Breast epithelium (tissue), 4 donors: ENCODE measurements around the gene FAM174C. TPM values are rescaled to one million over a fixed set of nuclear protein-coding genes. Genes with fewer than 3 reads are reported as not detected.
A peak's percentile ranks its signal among the peaks of the same experiment; 100 is the strongest.

Source experiments
- DNase-seq, 2 donors: peaks; one replicate each; pipeline ENCODE4 v3.0.0-alpha.2; 2019; ENCODE audit warnings: low spot score in 2 of 2
- H3K27ac ChIP-seq, 2 donors: fragments of 200-600 bp; sonication (generic) in 1 of 2; one replicate each; pipeline ENCODE4 v1.5.1; 2016 to 2019; ENCODE audit warnings: mild to moderate bottlenecking in 1 of 2
- H3K27me3 ChIP-seq, 2 donors: fragments of 200-600 bp; sonication (generic) in 1 of 2; one replicate each; pipeline versions ENCODE4 v1.5.1 to v1.6.0; 2017 to 2019; ENCODE audit warnings: control low read depth in 1 of 2, mild to moderate bottlenecking in 1 of 2
- H3K36me3 ChIP-seq: fragments of 200-600 bp; one replicate; pipeline ENCODE4 v1.5.1; 2019
- H3K4me1 ChIP-seq, 2 donors: fragments of 200-600 bp; sonication (generic); one replicate each; pipeline ENCODE4 v1.5.1; 2016 to 2019; ENCODE audit warnings: control low read depth in 1 of 2
- H3K4me3 ChIP-seq, 3 donors: fragments of 200-600 bp; sonication (generic); 1 replicate in 2 of 3; 2 replicates in 1 of 3; pipeline ENCODE4 v1.5.1; 2016 to 2019; ENCODE audit warnings: mild to moderate bottlenecking in 3 of 3, moderate library complexity in 2 of 3
- H3K9me3 ChIP-seq, 2 donors: fragments of 200-600 bp; sonication (generic) in 1 of 2; one replicate each; pipeline ENCODE4 v1.5.1; 2016 to 2019; ENCODE audit warnings: control low read depth in 1 of 2
- CTCF ChIP-seq, 3 donors: fragments of 450-650 bp; IDR thresholded peaks; one replicate each; pipeline ENCODE4 v1.5.1; 2016 to 2017; ENCODE audit warnings: antibody characterized with exemption in 3 of 3, mild to moderate bottlenecking in 3 of 3, moderate library complexity in 3 of 3
- POLR2A ChIP-seq: fragments of 450-650 bp; IDR thresholded peaks from one replicate; pipeline ENCODE4 v1.6.1; 2016; ENCODE audit warnings: antibody characterized with exemption, mild to moderate bottlenecking, moderate library complexity
- POLR2AphosphoS5 ChIP-seq, 3 donors: sonication (generic); formaldehyde crosslinking; IDR thresholded peaks; one replicate each; pipeline ENCODE4 v1.6.1; 2017; ENCODE audit warnings: antibody characterized with exemption in 3 of 3
- intact Hi-C: fragments of 100-400 bp; cut with DNase I; formaldehyde crosslinking; loops from one replicate; pipeline ENCODE4 v1.15.1; 2023; ENCODE audit warnings: low total_unique reads
- total RNA-seq, 3 donors: library from RNA; depleted of rRNA; stranded (reverse); fragments of >200 nt; gene quantifications; one replicate each; pipeline ENCODE4 v1.1.0, GENCODE V29; 2016

Gene FAM174C
- total RNA-seq, 3 donors from 2014 or later, result 43.9 to 60.6 (median 53.1) TPM

- Histone ChIP-seq H3K4me3 (peak overlapping the region; percentile 57 to 79 (median 70)), H3K36me3 (no peaks in the 10 kb centered on the region), H3K4me1 (peaks cover 34 to 48% of the 10 kb centered on the region in 2 donors), H3K27me3 (no peaks in the 10 kb centered on the region), H3K27ac (peak overlapping the region; percentile 97 to 98), H3K9me3 (no peaks in the 10 kb centered on the region)
- intact Hi-C loops, result no loop called here
- DNase-seq, result peak; percentile 84 to 91
- peak in 2 of 3 donors; percentile 44 to 55 for TF ChIP-seq POLR2AphosphoS5 (IDR thresholded peaks at IDR 0.05)
- no peak for TF ChIP-seq CTCF (IDR thresholded peaks at IDR 0.05)
- TF ChIP-seq POLR2A, result no peak
Measured at GRCh38 chr19:1261798-1262622, 13.3 kb upstream of the FAM174C start.

GRCh38 chr19:1262623-1263123, 12.7 kb upstream of the FAM174C start:
- H3K36me3 ChIP-seq, result no peaks in the 10 kb centered on the region
- H3K4me1 ChIP-seq, result peaks cover 41 to 55% of the 10 kb centered on the region in 2 donors
- peak overlapping the region in 2 of 3 donors; percentile 70 to 79 for H3K4me3 ChIP-seq
- no peak for TF ChIP-seq POLR2A
- no peak for TF ChIP-seq CTCF (IDR thresholded peaks at IDR 0.05)
- no peak for TF ChIP-seq POLR2AphosphoS5 (IDR thresholded peaks at IDR 0.05)
- H3K27ac ChIP-seq, result peak overlapping the region; percentile 97 to 98
- DNase-seq, result peak in 1 of 2 donors; percentile 20
- intact Hi-C loops, result no loop called here
- H3K27me3 ChIP-seq, result no peaks in the 10 kb centered on the region
- H3K9me3 ChIP-seq, result no peaks in the 10 kb centered on the region

- DNase-seq, result no peak
- TF ChIP-seq POLR2AphosphoS5 (IDR thresholded peaks at IDR 0.05) (no peak), CTCF (IDR thresholded peaks at IDR 0.05) (no peak), POLR2A (no peak)
Measured at GRCh38 chr19:1263188-1263587, 12.1 kb upstream of the FAM174C start.

GRCh38 chr19:1264801-1265614, 10.3 kb upstream of the FAM174C start:
- Histone ChIP-seq H3K9me3 (no peaks in the 10 kb centered on the region), H3K36me3 (no peaks in the 10 kb centered on the region), H3K4me3 (peak overlapping the region in 1 of 3 donors; percentile 74), H3K27me3 (no peaks in the 10 kb centered on the region), H3K4me1 (peaks cover 41 to 52% of the 10 kb centered on the region in 2 donors), H3K27ac (peak overlapping the region; percentile 97 to 98)
- intact Hi-C loops, result no loop called here
- TF ChIP-seq POLR2A (no peak), POLR2AphosphoS5 (IDR thresholded peaks at IDR 0.05) (peak; percentile 52 to 87 (median 68))
- peak; percentile 78 to 79 for DNase-seq

More at GRCh38 chr19:1263188-1263587, 12.1 kb upstream of the FAM174C start:
- intact Hi-C loops, result no loop called here
- Histone ChIP-seq H3K27ac (peak overlapping the region; percentile 97 to 98), H3K4me1 (peaks cover 41 to 56% of the 10 kb centered on the region in 2 donors), H3K27me3 (no peaks in the 10 kb centered on the region), H3K9me3 (no peaks in the 10 kb centered on the region), H3K4me3 (no peak overlapping the region), H3K36me3 (no peaks in the 10 kb centered on the region)

GRCh38 chr19:1265615-1266128, 9.7 kb upstream of the FAM174C start:
- no peak for TF ChIP-seq POLR2AphosphoS5 (IDR thresholded peaks at IDR 0.05)
- no peak for TF ChIP-seq POLR2A
- no peak for TF ChIP-seq CTCF (IDR thresholded peaks at IDR 0.05)
- Histone ChIP-seq H3K4me1 (peaks cover 39 to 52% of the 10 kb centered on the region in 2 donors), H3K36me3 (no peaks in the 10 kb centered on the region), H3K4me3 (peak overlapping the region; percentile 43 to 74 (median 56)), H3K9me3 (no peaks in the 10 kb centered on the region), H3K27ac (peak overlapping the region; percentile 97 to 98), H3K27me3 (no peaks in the 10 kb centered on the region)
- no peak for DNase-seq
- intact Hi-C loops, result no loop called here
